Dedifferentiated amniotic fluid mesenchymal stem cell (primary cell): ENCODE results near the gene YY1.
"Not testable (repeated sequence)": the region's sequence is repeated elsewhere in the genome, so short reads cannot be mapped to it uniquely, and the experiment has no call there.

ENCODE experiments used
- DNase-seq: peaks from one replicate; pipeline ENCODE4 v3.0.0-alpha.2; 2016; ENCODE audit errors: extremely low spot score

YY1 gene

GRCh38 chr14:100238419-100239210 is at the start of gene YY1:
Gene YY1 (plus strand): TSS chr14:100239144. CDS start chr14:100239245, 101 bp downstream.
- DNase-seq, result peak; percentile 97

GRCh38 chr14:100190126-100190525 is 48.8 kb upstream of the YY1 start:
- DNase-seq, result no peak

- DNase-seq, result no peak
Measured at GRCh38 chr14:100191584-100192249, 47.2 kb upstream of the YY1 start.

GRCh38 chr14:100192250-100192671 is 46.7 kb upstream of the YY1 start:
- no peak for DNase-seq

GRCh38 chr14:100192672-100193416 is 46.1 kb upstream of the YY1 start:
- peak; percentile 96 for DNase-seq

- DNase-seq, result no peak
Measured at GRCh38 chr14:100193417-100194357, 45.3 kb upstream of the YY1 start.

GRCh38 chr14:100199240-100199860 is 39.6 kb upstream of the YY1 start:
- no peak for DNase-seq

GRCh38 chr14:100200311-100200710 is 38.6 kb upstream of the YY1 start:
- no peak for DNase-seq

- DNase-seq, result no peak
Measured at GRCh38 chr14:100201701-100202100, 37.2 kb upstream of the YY1 start.

GRCh38 chr14:100202712-100203111 is 36.2 kb upstream of the YY1 start:
- no peak for DNase-seq

GRCh38 chr14:100203146-100203545 is 35.8 kb upstream of the YY1 start:
- no peak for DNase-seq

GRCh38 chr14:100203962-100204834 is 34.7 kb upstream of the YY1 start:
- DNase-seq, result no peak

- DNase-seq, result not testable (repeated sequence)
Measured at GRCh38 chr14:100204835-100205167, 34.1 kb upstream of the YY1 start.

- DNase-seq, result not testable (repeated sequence)
Measured at GRCh38 chr14:100207588-100207987, 31.4 kb upstream of the YY1 start.

GRCh38 chr14:100208136-100208535 is 30.8 kb upstream of the YY1 start:
- not testable (repeated sequence) for DNase-seq

GRCh38 chr14:100211366-100211765 is 27.6 kb upstream of the YY1 start:
- no peak for DNase-seq

- no peak for DNase-seq
Measured at GRCh38 chr14:100211893-100212292, 27.1 kb upstream of the YY1 start.

GRCh38 chr14:100212476-100213333 is 26.2 kb upstream of the YY1 start:
- no peak for DNase-seq

- DNase-seq, result no peak
Measured at GRCh38 chr14:100213587-100213955, 25.4 kb upstream of the YY1 start.
